GM19099 (cell line): Measurements from ENCODE around the gene RAC2.

Source experiments
- POLR2A ChIP-seq: IDR thresholded peaks from 3 replicates; pipeline ENCODE4 v1.6.1; 2011; ENCODE audit warnings: low read depth; ENCODE audit not compliant: insufficient read length; ENCODE audit errors: extremely low read depth

Gene RAC2

DNA sequence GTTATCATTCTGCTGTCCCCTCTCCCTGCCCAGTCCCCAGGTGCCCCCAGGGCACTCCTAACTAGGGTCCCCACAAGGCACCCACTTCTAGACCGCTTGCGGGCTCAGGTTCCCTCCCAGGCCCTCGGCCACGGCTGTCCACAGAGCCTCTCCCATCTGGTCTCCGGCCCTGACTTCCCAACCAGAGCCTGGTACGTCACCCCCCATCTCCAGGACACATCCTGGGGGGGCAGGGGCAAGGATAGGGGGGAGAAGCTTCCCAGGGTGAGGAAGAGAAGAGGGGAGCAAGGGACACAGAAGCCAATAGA, 32.2 kb downstream of the RAC2 start:
- no peak for TF ChIP-seq POLR2A

DNA sequence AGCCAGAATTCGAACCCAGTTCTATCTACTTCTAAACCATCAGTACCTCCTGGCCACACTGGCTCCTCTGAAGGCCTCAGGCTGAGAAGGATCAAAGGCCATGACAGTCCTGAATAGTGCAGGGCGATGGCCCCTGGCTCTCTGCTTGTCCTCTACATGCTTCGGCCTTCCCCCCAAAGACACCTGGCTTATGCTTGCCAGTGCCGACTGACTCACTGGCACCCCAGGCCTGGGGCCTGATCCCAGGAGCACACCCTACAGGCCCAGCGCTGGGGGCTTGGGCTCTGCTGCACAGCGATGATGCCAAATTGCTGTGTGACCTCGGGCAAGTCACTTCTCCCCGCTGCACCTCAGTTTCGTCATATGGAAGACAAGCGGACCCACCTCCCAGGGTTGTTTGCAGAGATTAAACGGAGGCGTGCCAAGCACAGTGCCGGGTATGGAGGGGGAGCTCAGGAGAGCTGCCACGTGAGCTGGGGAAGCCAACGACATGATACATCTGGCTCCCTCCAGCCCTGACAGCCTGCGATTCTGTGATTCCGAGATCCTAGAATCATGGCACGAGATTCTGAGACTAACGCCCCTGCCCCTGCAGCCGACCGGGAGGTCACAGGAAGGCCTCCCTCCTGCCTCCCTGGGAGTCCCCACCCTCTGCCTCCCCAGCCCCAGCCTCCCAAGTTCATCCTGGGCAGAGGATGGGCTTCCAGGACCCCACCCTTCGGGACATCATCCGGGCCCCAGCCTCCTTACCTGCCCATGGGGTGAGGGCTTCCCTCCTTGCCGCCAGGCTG, 32.8 kb downstream of the RAC2 start:
- TF ChIP-seq POLR2A: no peak

DNA sequence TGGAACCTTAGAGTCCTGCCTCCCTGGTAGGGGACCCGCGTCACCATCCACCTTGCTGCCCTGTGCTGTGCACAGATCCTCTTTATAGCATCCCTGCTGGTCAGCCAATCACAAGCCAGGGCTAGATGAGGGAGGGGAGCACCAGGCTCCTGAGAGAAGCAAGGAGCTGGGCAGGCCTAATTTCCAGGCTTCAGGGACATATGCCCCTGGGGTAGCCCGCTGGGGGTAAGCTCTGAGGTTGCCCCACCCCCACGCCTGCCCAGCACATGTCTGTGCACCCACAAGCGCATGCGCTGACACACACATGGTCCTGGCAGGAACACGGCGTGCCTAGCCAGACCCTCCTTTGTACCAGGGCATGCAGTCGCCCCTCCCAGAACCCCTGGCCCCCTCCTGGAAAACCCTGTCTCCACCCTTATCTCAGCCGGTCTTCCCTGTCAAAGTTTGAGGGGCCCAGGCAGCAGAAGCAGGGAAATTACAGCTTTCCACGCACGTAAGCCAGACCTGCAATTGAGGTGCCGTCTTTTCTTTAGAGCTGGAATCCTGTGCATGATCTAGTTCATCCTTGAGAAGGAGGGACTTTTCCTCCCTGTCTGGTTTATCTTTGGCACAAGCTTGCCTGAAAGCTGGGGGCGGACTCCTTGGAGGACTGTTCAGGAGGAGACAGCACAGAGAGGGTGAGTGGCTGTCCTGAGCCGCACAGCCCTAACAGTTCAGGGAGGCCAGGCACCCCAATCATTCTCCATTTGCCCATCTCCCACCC, 33.8 kb downstream of the RAC2 start:
- no peak for TF ChIP-seq POLR2A

DNA sequence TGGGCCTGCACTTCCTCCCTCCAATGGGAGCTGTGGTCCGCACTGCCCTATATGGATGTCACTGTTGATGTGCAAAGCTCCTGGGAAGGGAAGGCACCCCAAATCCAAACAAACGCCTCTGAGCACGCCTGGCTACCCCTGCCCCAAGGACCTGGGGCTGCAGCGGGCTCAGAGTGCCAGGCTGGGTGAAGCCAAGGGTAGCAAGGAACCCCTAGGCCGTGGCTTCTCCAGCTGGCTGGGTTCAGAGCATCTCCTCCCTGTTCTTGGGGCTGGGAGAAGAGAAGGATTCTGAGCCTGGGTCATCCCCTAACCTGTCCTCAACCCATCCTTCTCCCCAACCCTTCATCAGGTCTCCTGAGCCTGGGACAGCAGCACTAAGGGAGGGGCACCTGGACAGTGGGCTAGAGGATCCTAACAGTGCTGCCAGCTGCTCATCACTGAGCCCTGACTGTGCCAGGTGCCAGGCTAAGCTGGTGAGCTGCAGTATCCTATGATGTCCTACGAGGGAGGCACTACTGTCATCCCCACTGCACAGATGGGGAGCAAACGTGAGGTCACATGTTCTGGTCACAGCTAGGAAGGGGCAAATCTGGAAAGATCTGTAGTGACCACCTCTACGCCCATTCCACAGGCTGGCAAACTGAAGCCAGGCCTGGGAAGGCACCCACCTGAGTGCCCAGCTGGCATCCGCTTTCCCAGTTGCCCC, 34.8 kb downstream of the RAC2 start:
- no peak for TF ChIP-seq POLR2A

DNA sequence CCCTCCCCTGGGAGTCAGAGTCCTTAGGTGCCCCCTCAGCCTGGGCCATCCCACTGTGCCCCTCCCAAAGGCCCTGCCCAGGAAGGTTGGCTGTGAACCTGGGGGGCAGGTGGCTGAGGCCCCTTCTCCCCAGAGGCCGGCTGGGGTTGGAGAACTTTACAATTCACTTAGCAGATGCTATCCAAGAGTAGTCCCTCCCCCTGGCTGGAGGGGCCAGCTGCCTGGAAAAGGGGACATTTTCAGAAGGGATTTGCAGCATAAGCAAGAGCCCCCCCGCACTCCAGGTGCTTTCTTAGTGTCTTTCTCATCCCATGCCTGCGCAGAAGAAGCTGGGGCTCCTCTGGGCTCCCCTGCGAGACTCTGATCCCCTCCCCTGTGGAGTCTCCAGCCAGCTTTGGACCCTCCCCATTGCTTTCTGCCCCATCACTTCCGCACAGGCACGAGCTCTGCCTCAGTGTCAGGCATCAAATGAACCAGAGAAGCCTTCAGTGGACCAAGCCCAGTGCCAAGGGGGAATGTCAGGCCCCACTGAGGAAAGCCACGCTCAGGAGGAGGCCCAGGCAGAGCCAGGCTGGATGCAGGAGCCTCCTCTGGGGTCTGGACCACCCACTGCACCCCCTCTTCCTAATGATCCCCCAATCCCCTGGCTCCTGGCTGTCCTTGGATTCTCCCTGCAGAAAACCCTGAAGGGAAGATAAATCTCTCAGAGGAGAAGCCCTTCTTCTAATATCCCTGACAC, 35.5 kb downstream of the RAC2 start:
- no peak for TF ChIP-seq POLR2A

DNA sequence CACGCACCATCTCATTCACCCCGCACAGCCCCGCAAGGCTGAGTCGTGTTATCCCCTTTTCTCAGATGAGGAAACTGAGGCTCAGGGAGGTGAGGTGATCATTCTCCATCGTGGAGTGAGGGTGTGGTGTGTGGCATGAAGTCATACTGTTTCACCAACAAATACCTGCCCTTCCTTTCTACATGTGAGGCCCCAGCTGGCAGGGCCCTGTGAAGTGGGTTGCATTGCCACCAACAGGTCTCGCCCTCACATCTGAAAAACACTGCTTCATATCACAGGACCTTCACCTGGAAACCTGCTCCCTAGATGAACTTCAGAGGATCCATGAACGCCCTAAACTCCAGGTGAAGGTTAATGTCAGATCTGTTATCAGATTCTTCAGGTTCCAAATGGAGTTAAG, 36.1 kb downstream of the RAC2 start:
- TF ChIP-seq POLR2A: no peak

DNA sequence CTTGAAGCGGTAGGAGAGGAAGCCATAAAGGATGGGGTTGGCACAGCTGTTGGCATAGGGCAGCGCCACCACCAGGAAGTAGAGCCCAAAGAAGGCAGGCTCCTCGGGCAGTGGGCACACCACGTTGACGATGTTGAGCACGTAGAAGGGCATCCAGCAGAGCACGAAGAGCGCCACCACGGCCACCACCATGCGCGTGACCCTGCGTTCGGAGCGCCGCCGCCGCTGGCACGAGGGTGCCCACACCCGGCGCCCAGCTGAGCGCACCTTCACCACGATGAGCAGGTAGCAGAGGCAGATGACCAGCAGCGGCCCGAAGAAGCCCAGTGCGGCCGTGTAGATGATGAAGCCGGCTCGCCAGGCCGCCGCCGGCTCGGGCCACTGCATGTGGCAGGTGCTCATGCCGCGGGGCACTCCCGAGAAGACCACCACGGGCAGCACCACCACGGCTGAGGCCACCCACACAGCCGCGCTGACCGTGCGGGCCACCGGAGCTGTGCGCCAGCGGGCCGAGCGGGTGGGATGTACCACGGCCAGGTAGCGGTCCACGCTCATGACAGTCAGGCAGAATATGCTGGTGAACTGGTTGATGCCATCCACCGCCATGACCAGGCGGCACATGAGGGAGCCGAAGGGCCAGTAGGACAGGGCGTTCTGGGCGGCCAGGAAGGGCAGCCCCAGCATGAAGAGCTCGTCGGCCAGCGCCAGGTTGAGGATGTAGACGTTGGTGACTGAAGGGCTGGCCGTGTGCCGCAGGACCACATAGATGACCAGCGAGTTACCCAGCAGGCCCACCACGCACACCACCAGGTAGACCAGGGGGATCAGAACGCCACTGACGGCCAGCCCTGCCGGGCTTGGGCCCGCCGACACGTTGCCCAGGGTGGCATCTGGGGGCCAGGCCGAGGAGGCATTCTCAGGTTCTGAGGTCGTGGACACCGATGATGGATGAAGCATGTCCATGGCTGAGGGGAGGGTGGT, 36.9 kb downstream of the RAC2 start:
- TF ChIP-seq POLR2A: no peak

DNA sequence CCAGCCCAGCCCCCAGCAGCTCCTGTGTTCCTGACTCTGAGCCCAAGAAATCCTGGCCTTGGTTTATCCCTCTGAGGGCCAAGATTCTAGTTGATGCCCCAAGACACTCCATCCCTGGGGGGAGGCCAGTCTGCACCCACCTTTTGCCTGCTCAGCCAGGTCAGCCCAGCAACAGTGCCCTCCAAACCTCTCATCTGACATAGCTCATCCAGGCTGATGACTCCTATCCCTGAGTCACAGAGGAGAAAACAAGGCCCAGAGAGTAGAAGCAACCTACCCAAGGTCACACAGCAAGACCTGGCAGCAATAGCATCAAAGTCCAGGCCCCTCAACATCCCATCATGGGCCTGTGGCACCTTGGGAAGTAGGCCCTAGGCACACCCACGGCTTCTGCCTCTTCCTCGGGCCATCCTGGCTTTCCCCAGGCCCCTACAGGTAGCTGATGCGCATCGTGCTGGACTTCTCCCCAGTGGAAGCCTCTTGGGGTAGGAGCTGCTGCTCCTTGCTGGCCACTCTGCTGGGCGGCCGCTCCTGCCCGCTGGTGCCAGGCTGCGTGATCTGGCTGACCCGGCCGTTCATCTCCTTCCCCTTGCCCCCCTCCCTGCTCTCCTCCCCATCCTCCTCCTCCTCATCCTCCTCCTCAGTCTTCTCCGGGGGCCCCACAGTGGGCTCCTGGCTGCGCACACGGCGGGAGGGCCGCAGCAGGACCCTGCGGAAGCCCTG, 37.8 kb downstream of the RAC2 start:
- no peak for TF ChIP-seq POLR2A

DNA sequence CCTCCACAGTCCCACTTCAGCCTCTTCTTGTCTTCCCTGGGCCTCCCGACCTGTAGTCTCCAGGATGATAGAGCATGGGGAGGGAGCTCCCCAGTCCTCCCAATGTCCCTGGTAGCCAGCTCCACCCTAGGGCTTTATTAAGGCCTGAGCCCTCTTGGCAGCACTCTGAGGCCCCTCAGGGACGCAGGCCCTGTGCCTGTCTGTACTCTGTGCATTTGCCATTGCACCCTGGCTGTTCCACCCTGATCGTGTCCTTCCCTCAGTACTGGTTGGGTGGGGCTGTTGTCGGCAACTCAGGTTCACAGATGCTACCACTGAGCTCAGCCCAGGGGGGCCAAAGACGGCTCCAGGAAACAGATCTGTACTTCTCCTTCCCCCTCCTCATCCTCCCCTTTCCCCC, 39.0 kb downstream of the RAC2 start:
- TF ChIP-seq POLR2A: no peak

DNA sequence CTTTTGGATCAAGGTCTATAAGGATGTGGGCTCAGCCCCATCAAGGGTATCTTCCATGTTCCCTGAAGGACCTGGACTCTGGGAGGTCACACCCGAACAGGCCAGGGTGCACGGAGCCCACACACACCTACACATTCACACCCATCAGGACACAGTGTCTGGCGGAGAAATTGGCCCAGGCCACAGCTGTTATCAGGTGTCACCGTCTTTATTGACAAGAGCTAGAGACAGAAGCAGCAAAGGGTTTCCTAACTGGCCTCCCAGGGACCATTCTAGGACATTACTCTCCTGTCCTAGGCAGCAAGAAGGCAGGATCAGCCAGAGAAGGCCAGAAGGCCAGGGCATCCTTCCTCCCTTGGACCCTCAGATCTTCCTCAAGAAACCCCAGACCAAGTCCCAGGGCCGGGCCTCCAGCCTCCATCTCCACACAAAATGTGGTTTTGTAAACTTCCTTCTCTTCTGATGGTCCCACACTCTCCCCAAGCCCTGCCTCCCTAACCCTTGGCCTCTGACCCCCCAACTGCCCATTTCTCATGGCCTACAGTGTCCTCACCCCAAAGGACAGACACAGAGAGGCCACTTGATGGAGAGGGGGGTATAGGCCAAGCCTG, 39.9 kb downstream of the RAC2 start:
- TF ChIP-seq POLR2A: no peak

DNA sequence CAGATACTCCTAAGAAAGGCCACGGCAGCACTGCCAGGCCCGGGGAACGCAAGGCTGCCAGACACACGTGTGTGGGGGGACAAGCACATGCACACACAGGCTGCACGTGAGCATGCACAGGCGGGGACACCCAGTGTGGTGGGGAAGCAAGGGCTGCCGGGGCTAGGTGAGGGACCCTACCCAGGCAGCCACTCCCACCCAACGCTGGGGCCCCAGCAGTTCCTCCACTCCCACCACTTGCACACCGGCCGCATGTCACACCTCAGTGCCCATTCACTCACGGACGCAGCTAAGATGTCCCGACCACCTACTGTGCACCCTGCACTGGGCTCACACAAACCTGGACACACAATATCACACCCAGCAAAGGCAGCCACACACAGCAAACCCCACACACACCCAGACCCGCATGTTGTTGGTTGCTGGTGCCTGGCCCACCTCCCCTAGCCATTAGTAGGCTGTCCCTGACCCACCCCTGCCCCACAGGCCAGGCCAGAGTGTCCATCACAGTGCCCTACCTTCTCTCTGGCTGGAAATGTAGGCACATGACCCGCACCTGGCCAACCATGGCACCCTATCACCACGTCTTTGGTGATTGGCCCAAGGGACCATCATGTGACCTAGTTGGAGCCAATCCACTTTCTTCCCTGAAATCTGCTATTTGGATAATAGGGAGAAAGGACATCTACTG, 40.6 kb downstream of the RAC2 start:
- TF ChIP-seq POLR2A: no peak

DNA sequence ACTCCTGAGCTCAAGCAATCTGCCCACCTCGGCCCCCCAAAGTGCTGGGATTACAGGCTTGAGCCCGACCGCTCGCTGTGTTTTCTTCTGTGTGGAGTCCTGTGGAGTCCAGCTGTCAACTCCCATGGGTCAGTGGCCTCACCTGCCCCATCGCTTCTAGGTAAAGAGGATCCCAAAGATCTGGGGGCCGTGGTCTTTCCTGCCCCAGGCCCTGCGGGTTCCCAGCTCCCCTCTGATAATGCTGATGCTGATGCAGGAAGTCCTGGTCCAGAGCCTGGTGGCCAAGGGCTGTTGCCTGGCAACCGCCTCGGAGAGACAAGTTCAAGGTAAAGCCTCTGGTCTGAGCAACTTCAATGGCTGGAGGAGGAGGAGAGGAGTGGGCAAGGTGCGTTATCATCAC, 41.4 kb downstream of the RAC2 start:
- no peak for TF ChIP-seq POLR2A
